HUES64 (cell line): ENCODE data around the gene SLC7A10.

Experiments
- H3K27ac ChIP-seq: 2 replicates; pipeline ENCODE4 v1.7.0; 2013; ENCODE audit warnings: low read depth, low read length, inconsistent platforms
- H3K27me3 ChIP-seq: 2 replicates; pipeline ENCODE4 v1.6.1; 2013; ENCODE audit warnings: mild to moderate bottlenecking, low read length; ENCODE audit not compliant: insufficient read depth
- H3K36me3 ChIP-seq: 2 replicates; pipeline ENCODE4 v1.6.1; 2013; ENCODE audit warnings: mild to moderate bottlenecking, low read length; ENCODE audit not compliant: insufficient read depth
- H3K4me1 ChIP-seq: 2 replicates; pipeline ENCODE4 v1.6.1; 2013; ENCODE audit warnings: mild to moderate bottlenecking, low read length, moderate library complexity; ENCODE audit not compliant: insufficient read depth
- H3K4me3 ChIP-seq: 2 replicates; pipeline ENCODE4 v1.5.1; 2013; ENCODE audit warnings: mild to moderate bottlenecking, low read length, moderate library complexity
- H3K9ac ChIP-seq: 2 replicates; pipeline ENCODE4 v1.6.1; 2013; ENCODE audit warnings: mild to moderate bottlenecking, low read depth, low read length
- H3K9me3 ChIP-seq: 2 replicates; pipeline ENCODE4 v1.6.1; 2013; ENCODE audit warnings: low read depth, low read length; ENCODE audit not compliant: insufficient read depth
- WGBS: fragments of 150-250, 120-280 bp; methylation state at CpG from one replicate; pipeline ENCODE4 v1.1.7; 2013; ENCODE audit warnings: missing lambda C conversion rate; 5-methylcytosine and 5-hydroxymethylcytosine counted together

The SLC7A10 gene

DNA sequence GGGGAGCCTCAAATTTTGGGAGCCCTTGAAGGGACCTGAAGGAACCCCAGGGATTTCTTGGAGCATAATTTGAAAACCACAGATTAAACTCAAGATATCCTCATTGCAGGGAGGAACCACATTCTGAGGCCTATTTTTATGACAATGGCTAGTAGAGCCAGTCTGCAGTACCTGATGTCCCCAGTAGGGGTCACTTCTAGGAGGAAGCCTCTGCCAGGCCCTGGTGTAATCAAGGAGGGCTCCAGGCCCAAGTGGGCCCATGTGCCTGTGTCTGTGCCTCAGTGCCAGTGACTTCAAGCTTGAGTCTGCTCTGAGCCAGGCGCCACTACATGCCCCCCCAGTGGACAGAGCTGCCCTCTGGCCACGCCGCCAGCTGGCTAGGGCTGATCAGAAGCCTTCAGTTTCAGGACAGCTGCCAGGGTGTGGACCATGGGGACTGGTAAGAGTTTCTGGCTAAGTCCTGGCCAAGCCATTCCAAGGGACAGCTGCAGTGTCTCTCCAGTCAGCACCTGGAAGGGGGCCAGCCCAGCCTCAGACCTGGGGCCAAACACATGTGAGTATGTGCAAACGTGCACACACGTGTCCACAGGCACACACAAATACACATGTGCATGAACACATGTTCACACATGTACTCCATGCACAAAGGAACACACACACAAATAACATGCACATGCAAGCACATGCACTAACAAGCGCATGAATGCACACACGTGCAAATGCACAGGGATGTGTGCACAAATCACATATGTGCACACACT, 20.5 kb upstream of the SLC7A10 start:
- no peaks in the 10 kb centered on the region for H3K27me3 ChIP-seq
- no peak overlapping the region for H3K9ac ChIP-seq
- H3K4me3 ChIP-seq: no peak overlapping the region
- H3K27ac ChIP-seq: no peak overlapping the region
- no peaks in the 10 kb centered on the region for H3K36me3 ChIP-seq
- no peaks in the 10 kb centered on the region for H3K4me1 ChIP-seq
- H3K9me3 ChIP-seq: peaks cover 8% of the 10 kb centered on the region; the same call in 1 of the 2 replicates
- WGBS: 88% methylated on average over 7 of the region's 7 CpGs

DNA sequence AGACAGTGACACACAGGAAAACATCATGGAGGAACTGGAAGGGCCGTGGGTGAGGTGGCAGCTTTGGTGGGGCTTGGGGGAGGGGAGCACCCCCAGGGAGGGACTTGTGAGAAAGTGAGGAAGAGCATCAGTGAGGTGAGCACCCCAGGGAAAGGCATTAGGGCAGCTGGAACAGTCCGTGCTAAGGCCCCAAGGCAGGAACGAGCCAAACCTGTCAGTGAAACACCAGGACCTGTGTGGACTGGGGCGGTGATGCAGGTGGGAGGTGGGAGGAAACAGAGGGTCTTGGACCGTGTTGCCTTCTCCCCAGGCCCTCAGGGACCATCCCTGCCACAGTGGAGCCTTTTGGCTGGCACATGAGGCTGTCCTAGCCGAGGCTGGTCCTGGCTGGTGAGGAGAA, 17.3 kb upstream of the SLC7A10 start:
- Histone ChIP-seq H3K36me3 (no peaks in the 10 kb centered on the region), H3K9ac (no peak overlapping the region), H3K4me3 (no peak overlapping the region), H3K27ac (no peak overlapping the region), H3K27me3 (no peaks in the 10 kb centered on the region), H3K4me1 (no peaks in the 10 kb centered on the region), H3K9me3 (peaks cover 8% of the 10 kb centered on the region; the same call in 1 of the 2 replicates)
- 85% methylated on average over 6 of the region's 6 CpGs for WGBS

DNA sequence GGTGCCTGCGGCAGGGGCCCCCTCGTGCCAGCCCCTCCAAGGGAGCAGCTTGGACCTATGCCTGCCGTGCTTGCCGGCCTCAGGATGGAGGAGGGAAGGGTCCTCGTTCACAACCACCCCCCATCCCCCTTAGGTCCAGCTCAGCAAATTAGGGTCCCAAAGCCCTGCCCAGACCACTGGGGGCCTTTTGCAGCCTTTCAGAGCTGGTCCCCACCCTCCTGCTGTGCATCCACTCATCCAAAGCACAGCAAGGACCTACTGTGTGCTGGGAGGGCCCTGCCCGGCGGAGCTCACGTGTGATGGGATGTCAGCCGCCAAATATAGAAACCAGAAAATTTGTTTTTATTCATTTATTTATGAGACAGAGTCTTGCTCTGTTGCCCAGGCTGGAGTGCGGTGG, 16.5 kb upstream of the SLC7A10 start:
- 93% methylated on average over 8 of the region's 10 CpGs for WGBS
- no peaks in the 10 kb centered on the region for H3K4me1 ChIP-seq

DNA sequence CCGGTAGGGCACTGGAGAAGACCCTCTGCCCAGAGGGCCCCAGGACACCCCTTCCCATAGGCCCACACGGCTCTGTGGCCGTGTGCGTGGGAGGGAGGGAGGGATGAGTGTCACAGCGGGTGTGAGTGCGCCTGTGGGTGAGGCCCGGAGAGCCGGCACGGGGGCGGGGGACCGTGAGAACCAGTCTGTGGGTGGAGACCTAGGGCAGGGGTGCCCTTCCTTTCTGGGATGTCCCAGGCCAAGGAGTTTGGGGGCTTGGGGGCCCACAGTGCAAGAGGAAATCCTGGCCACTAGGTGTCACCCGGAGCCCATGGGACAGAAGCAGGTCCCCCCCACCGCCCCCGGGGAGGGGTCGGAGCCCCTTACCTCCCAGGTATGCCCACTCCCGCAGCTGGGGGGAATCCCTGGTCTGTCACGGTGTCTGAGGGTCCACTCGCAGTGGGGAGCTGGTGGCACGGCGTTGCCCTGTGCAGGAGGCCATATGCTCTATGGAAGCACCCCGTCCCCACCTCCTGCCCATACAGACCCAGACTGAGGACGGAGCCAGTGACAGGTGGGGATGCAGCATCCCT, 16.0 kb upstream of the SLC7A10 start:
- Histone ChIP-seq H3K4me3 (no peak overlapping the region), H3K4me1 (no peaks in the 10 kb centered on the region), H3K9me3 (peaks cover 8% of the 10 kb centered on the region; the same call in 1 of the 2 replicates), H3K36me3 (no peaks in the 10 kb centered on the region), H3K9ac (no peak overlapping the region), H3K27me3 (no peaks in the 10 kb centered on the region), H3K27ac (no peak overlapping the region)
- WGBS: 52% methylated on average over 22 of the region's 22 CpGs

More for the DNA sequence above, 16.5 kb upstream of the SLC7A10 start:
- no peak overlapping the region for H3K9ac ChIP-seq
- H3K27ac ChIP-seq: no peak overlapping the region
- no peak overlapping the region for H3K4me3 ChIP-seq
- no peaks in the 10 kb centered on the region for H3K36me3 ChIP-seq
- H3K9me3 ChIP-seq: peaks cover 8% of the 10 kb centered on the region; the same call in 1 of the 2 replicates
- H3K27me3 ChIP-seq: no peaks in the 10 kb centered on the region

DNA sequence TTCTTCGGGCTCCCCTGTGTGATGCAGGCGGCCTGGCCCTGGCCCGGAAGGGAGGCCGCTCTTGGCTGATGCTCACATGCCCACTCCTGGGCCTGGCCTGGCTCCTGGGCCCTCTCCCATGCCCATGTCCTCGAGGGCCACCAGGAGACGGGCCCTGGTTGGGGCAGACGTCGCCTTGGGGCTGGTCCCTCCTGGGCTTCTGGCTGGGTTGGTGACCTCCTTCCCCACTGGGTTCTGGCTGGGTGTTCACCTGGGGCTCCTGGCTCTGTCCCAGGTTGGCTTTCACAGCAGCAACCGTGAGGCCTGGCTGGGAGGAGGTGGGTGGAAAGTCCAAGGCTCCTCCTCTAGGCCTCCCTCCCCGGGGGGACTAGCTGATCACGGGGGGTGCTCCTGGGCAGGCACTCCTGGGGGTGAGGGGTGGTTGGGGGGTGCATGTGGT, 15.5 kb upstream of the SLC7A10 start:
- H3K27ac ChIP-seq: no peak overlapping the region
- peaks cover 8% of the 10 kb centered on the region; the same call in 1 of the 2 replicates for H3K9me3 ChIP-seq
- no peak overlapping the region for H3K4me3 ChIP-seq
- H3K27me3 ChIP-seq: no peaks in the 10 kb centered on the region
- H3K9ac ChIP-seq: no peak overlapping the region
- H3K36me3 ChIP-seq: no peaks in the 10 kb centered on the region
- WGBS: 91% methylated on average over 11 of the region's 11 CpGs
- no peaks in the 10 kb centered on the region for H3K4me1 ChIP-seq

DNA sequence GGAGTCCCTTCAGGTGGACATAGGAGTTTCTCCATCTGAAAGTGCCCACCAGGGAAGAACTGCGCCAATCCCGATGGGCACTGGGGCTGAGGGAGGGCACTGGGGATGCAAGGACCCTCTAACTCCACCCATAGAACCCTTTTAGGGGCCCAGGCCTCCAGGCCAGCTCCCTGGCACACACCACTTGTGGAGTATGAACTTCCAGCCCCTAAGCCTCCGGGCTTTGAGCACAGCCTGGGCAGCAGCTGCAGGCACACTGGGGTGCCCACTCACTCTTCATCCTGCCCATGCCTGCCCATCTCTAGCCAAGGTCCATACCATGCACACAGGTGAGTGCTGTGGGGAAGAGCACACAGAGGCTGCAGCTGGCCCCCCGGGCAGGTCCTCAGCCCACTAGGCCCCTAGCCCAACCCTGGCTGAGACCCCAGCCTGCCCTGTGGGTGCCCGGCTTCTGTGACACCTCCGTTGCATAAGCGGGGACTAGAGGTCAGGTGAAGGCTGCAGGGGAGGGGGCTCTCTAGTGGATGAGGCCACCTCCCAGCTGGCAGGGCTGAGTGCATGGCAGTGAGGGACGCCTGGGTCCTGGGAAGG, 14.6 kb upstream of the SLC7A10 start:
- 86% methylated on average over 8 of the region's 8 CpGs for WGBS
- Histone ChIP-seq H3K4me1 (no peaks in the 10 kb centered on the region), H3K27ac (no peak overlapping the region)

DNA sequence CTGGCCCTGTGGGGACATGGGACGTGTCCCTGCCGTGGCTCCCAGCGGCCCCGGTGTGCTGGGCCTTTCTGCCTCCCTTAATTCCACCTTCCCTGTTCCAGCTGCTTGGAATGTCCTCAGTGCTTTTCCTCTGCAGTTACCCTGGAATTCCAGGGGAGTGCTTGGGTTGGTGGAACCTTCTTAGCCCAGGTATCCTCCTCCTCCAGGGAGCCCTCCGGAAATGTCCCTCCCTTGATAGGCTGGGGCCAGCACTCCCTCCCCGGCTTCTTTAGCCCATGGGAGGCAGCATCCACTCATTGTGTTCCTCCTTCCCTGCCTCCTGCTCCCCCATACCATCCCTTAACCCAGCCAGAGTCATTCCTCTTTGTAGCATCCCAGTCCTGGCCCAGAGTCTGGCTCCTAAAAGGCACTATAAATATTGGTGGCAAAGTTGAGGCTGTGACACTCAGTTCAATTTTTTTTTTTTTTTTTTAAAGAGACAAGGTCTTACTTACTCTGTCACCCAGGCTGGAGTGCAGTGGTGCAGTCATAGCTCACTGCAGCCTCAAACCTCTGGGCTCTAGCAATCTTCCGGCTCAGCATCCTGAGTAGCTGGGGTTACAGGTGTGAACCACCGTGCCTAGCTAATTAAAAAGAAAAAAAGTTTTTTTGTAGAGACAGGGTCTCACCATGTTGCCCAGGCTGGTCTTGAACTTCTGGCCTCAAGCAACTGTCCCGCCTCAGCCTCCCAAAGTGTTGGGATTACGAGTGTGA, 13.7 kb upstream of the SLC7A10 start:
- no peaks in the 10 kb centered on the region for H3K9me3 ChIP-seq
- H3K9ac ChIP-seq: no peak overlapping the region
- no peaks in the 10 kb centered on the region for H3K4me1 ChIP-seq
- no peaks in the 10 kb centered on the region for H3K36me3 ChIP-seq
- H3K4me3 ChIP-seq: no peak overlapping the region
- no peak overlapping the region for H3K27ac ChIP-seq
- H3K27me3 ChIP-seq: no peaks in the 10 kb centered on the region
- WGBS: 91% methylated on average over 10 of the region's 10 CpGs

More for the DNA sequence above, 14.6 kb upstream of the SLC7A10 start:
- Histone ChIP-seq H3K9ac (no peak overlapping the region), H3K4me3 (no peak overlapping the region), H3K27me3 (no peaks in the 10 kb centered on the region), H3K36me3 (no peaks in the 10 kb centered on the region), H3K9me3 (peaks cover 4% of the 10 kb centered on the region; the same call in 1 of the 2 replicates)

DNA sequence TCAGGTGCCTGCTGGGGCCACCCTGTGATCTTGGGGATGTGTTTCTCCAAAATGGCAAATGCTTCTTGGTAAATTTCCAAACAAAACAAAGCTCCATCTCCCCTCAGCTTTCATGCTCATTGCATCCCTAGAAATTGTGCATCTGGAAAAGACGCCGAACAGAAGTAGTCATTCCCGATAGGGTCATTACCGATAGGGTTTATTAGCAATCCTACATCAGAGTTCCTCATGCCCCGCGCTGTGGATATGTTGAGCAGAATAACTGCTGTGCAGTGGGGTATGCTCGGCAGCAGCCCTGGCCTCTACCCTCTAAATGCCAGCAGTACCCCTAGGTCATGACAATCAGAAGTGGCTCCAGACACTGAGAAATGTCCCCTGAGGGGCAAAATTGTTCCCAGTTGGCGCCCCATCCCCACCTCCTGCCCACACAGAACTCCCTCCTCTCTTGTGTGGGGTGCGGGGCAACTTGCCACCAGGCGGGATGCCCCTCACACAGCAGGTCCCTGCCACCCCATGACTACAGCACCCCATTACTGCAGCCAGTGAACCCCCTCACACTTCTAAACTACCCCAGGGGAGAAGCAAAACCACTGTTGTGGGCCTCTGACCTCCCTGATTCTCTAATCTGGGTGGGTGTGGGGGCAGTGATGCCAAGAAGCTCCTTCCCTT, 13.0 kb upstream of the SLC7A10 start:
- H3K9ac ChIP-seq: no peak overlapping the region
- H3K9me3 ChIP-seq: no peaks in the 10 kb centered on the region
- no peaks in the 10 kb centered on the region for H3K27me3 ChIP-seq
- 91% methylated on average over 10 of the region's 10 CpGs for WGBS
- no peak overlapping the region for H3K27ac ChIP-seq
- H3K36me3 ChIP-seq: no peaks in the 10 kb centered on the region
- no peak overlapping the region for H3K4me3 ChIP-seq
- H3K4me1 ChIP-seq: no peaks in the 10 kb centered on the region

DNA sequence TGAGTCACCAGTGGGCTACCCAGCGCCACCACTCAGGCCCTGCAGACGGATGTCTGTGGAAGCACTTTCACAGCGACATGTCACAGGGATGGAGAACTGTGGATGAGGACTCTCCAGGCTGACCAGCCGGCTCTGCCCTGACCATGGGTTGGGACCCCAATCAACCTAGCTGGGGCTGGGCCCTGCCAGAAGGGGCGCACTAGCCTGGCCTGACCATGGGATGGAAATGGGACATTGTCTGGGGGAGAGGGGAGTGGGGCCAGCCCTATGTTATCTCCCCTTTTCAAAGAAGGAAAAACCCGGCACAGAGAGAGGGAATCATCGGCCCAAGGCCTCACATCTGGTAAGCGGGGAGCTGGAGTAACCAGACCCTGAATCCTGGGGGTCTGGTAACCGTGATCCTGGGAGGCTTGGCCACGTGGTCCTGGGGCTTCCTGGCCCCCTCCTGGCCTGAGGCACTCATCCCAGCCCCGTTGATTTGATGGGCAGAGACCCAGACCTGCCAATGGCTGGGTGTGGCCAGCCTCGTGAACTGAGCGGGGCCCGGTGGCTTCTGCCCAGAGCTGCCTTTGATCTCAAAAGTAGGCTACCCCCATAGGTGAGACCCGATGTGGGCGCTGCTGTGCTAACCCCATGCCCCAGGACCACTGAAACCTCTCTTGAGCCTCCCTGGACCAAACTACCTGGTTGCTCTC, 11.2 kb upstream of the SLC7A10 start:
- no peak overlapping the region for H3K9ac ChIP-seq
- no peak overlapping the region for H3K27ac ChIP-seq
- no peaks in the 10 kb centered on the region for H3K27me3 ChIP-seq
- no peak overlapping the region for H3K4me3 ChIP-seq
- H3K36me3 ChIP-seq: no peaks in the 10 kb centered on the region
- H3K9me3 ChIP-seq: no peaks in the 10 kb centered on the region
- no peaks in the 10 kb centered on the region for H3K4me1 ChIP-seq
- 86% methylated on average over 16 of the region's 16 CpGs for WGBS

DNA sequence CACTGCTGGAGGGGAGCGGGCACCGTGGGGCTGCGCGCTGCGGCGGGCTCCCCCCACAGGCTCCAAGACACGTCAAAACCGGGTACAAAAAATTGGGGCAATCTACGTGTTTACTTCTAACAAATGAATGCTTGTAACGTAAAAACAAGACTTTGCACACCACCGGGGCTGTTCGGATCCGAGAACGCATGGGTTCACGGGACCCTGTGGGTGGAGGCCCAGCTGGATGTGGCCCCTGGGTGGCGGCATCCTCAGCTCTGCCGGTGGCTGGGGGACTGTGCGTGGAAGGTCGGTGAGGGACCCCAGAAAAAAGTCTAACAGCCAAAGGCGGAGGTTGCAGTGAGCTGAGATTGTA, 10.3 kb upstream of the SLC7A10 start:
- Histone ChIP-seq H3K27me3 (no peaks in the 10 kb centered on the region), H3K36me3 (no peaks in the 10 kb centered on the region), H3K9me3 (no peaks in the 10 kb centered on the region), H3K4me1 (no peaks in the 10 kb centered on the region), H3K27ac (no peak overlapping the region), H3K4me3 (no peak overlapping the region), H3K9ac (no peak overlapping the region)
- WGBS: 95% methylated on average over 20 of the region's 20 CpGs
